ENCODE results near the gene OPN1MW3. TPM values are rescaled to one million over a fixed set of nuclear protein-coding genes. Genes with fewer than 3 reads are reported as not detected.

The OPN1MW3 gene
- total RNA-seq, 1 donor from 2014 or later, result not detected

- DNase-seq (ENCODE audit: low read depth) (no peak), FAIRE-seq (no peak)
- TF ChIP-seq EZH2 (IDR thresholded peaks at IDR 0.05; ENCODE audit: insufficient read depth, low read length) (no peak), CTCF (IDR thresholded peaks at IDR 0.05; ENCODE audit: insufficient read depth, low read depth, low read length) (no peak)
- no peaks in the 10 kb centered on the region for H3K9me3 ChIP-seq (ENCODE audit: insufficient read depth, low read depth, low read length)
- H3K4me1 ChIP-seq (ENCODE audit: insufficient read depth, low read length), result no peaks in the 10 kb centered on the region
- no peaks in the 10 kb centered on the region for H3K36me3 ChIP-seq (ENCODE audit: insufficient read depth, low read length)
- Mint-ChIP-seq H3K36me3 (ENCODE audit: low read depth, unreplicated experiment) (no peaks in the 10 kb centered on the region), H3K27me3 (ENCODE audit: low read depth, unreplicated experiment) (peaks cover 4% of the 10 kb centered on the region), H3K9me3 (ENCODE audit: unreplicated experiment) (no peaks in the 10 kb centered on the region), H3K4me1 (ENCODE audit: low read depth, unreplicated experiment) (no peaks in the 10 kb centered on the region), H3K27ac (ENCODE audit: unreplicated experiment) (no peak overlapping the region), H3K4me3 (ENCODE audit: unreplicated experiment) (no peak overlapping the region)
- no peak overlapping the region for H3K4me3 ChIP-seq (ENCODE audit: insufficient read depth, low read depth, low read length)
- no peak overlapping the region for H3K9ac ChIP-seq (ENCODE audit: low read length)
- H2AFZ ChIP-seq (ENCODE audit: low read depth, low read length), result no peak overlapping the region
- H3K79me2 ChIP-seq (ENCODE audit: insufficient read depth, low read length), result no peaks in the 10 kb centered on the region
- H3K4me2 ChIP-seq (ENCODE audit: low read length), result no peak overlapping the region
- no peaks in the 10 kb centered on the region for H3K27me3 ChIP-seq (ENCODE audit: insufficient read depth, low read length)
- no peak overlapping the region for H3K27ac ChIP-seq (ENCODE audit: low read depth, low read length)
- H4K20me1 ChIP-seq (ENCODE audit: insufficient read depth, low read length), result no peaks in the 10 kb centered on the region
Measured at GRCh38 chrX:154303476-154303875, 46.1 kb downstream of the OPN1MW3 start.

- TF ChIP-seq CTCF (IDR thresholded peaks at IDR 0.05; ENCODE audit: insufficient read depth, low read depth, low read length), result no peak
- TF ChIP-seq EZH2 (IDR thresholded peaks at IDR 0.05; ENCODE audit: insufficient read depth, low read length), result no peak
- Histone ChIP-seq H3K36me3 (ENCODE audit: insufficient read depth, low read length) (no peaks in the 10 kb centered on the region), H3K4me3 (ENCODE audit: insufficient read depth, low read depth, low read length) (no peak overlapping the region), H3K9me3 (ENCODE audit: insufficient read depth, low read depth, low read length) (no peaks in the 10 kb centered on the region), H3K4me2 (ENCODE audit: low read length) (no peak overlapping the region), H3K27me3 (ENCODE audit: insufficient read depth, low read length) (no peaks in the 10 kb centered on the region), H2AFZ (ENCODE audit: low read depth, low read length) (peak overlapping the region; percentile 26), H3K27ac (ENCODE audit: low read depth, low read length) (no peak overlapping the region), H3K79me2 (ENCODE audit: insufficient read depth, low read length) (no peaks in the 10 kb centered on the region), H3K9ac (ENCODE audit: low read length) (no peak overlapping the region), H4K20me1 (ENCODE audit: insufficient read depth, low read length) (no peaks in the 10 kb centered on the region), H3K4me1 (ENCODE audit: insufficient read depth, low read length) (no peaks in the 10 kb centered on the region)
- FAIRE-seq, result peak; percentile 32
- no peaks in the 10 kb centered on the region for H3K9me3 Mint-ChIP-seq (ENCODE audit: unreplicated experiment)
- no peaks in the 10 kb centered on the region for H3K4me1 Mint-ChIP-seq (ENCODE audit: low read depth, unreplicated experiment)
- H3K36me3 Mint-ChIP-seq (ENCODE audit: low read depth, unreplicated experiment), result no peaks in the 10 kb centered on the region
- no peak overlapping the region for H3K27ac Mint-ChIP-seq (ENCODE audit: unreplicated experiment)
- H3K27me3 Mint-ChIP-seq (ENCODE audit: low read depth, unreplicated experiment), result peaks cover 6% of the 10 kb centered on the region
- H3K4me3 Mint-ChIP-seq (ENCODE audit: unreplicated experiment), result no peak overlapping the region
- DNase-seq (ENCODE audit: low read depth), result peak; percentile 22
Measured at GRCh38 chrX:154304846-154305245, 47.5 kb downstream of the OPN1MW3 start.

- no peaks in the 10 kb centered on the region for H3K4me1 Mint-ChIP-seq (ENCODE audit: low read depth, unreplicated experiment)
- H3K27me3 Mint-ChIP-seq (ENCODE audit: low read depth, unreplicated experiment), result peaks cover 6% of the 10 kb centered on the region
- Histone ChIP-seq H3K9ac (ENCODE audit: low read length) (no peak overlapping the region), H4K20me1 (ENCODE audit: insufficient read depth, low read length) (no peaks in the 10 kb centered on the region), H3K4me2 (ENCODE audit: low read length) (no peak overlapping the region), H3K79me2 (ENCODE audit: insufficient read depth, low read length) (no peaks in the 10 kb centered on the region), H3K4me1 (ENCODE audit: insufficient read depth, low read length) (no peaks in the 10 kb centered on the region), H3K36me3 (ENCODE audit: insufficient read depth, low read length) (no peaks in the 10 kb centered on the region), H3K4me3 (ENCODE audit: insufficient read depth, low read depth, low read length) (no peak overlapping the region), H3K27me3 (ENCODE audit: insufficient read depth, low read length) (no peaks in the 10 kb centered on the region), H3K27ac (ENCODE audit: low read depth, low read length) (no peak overlapping the region), H2AFZ (ENCODE audit: low read depth, low read length) (no peak overlapping the region), H3K9me3 (ENCODE audit: insufficient read depth, low read depth, low read length) (no peaks in the 10 kb centered on the region)
- H3K36me3 Mint-ChIP-seq (ENCODE audit: low read depth, unreplicated experiment), result no peaks in the 10 kb centered on the region
- FAIRE-seq, result no peak
- no peak overlapping the region for H3K4me3 Mint-ChIP-seq (ENCODE audit: unreplicated experiment)
- TF ChIP-seq CTCF (IDR thresholded peaks at IDR 0.05; ENCODE audit: insufficient read depth, low read depth, low read length), result no peak
- TF ChIP-seq EZH2 (IDR thresholded peaks at IDR 0.05; ENCODE audit: insufficient read depth, low read length), result no peak
- no peaks in the 10 kb centered on the region for H3K9me3 Mint-ChIP-seq (ENCODE audit: unreplicated experiment)
- H3K27ac Mint-ChIP-seq (ENCODE audit: unreplicated experiment), result no peak overlapping the region
- DNase-seq (ENCODE audit: low read depth), result no peak
Measured at GRCh38 chrX:154305541-154306205, 48.3 kb downstream of the OPN1MW3 start.
